A673 (cell line): ENCODE measurements around the gene KRTAP10-10. TPM values are rescaled to one million over a fixed set of nuclear protein-coding genes. Genes with fewer than 3 reads are reported as not detected.

Experiments used
- BruUV-seq: library from RNA; stranded (reverse); fragments of 400-500 nt; replicated peaks from 2 replicates; lab custom pipeline; 2021; lab: Mats Ljungman, UMichigan
- CTCF ChIA-PET: fragments of 300-600 bp; sonication (Branson Sonifier 250); formaldehyde crosslinking; loops from one replicate; lab custom pipeline; 2022; ENCODE audit warnings: antibody characterized with exemption; lab: Charles Lee
- POLR2A ChIA-PET: fragments of 300-600 bp; sonication (Branson Sonifier 250); formaldehyde crosslinking; loops from one replicate; lab custom pipeline; 2022; ENCODE audit warnings: antibody characterized with exemption; ENCODE audit not compliant: low non-redundant PET; lab: Charles Lee
- DNase-seq: peaks from one replicate; pipeline ENCODE4 v3.0.0-alpha.2; 2015; ENCODE audit warnings: low spot score
- H3K27ac ChIP-seq: fragments of 200-600 bp; sonication (generic); 2 replicates; pipeline ENCODE4 v1.5.1; 2016; ENCODE audit warnings: mixed run types, low read depth, mild to moderate bottlenecking, mixed read lengths, antibody characterized with exemption, low read length; ENCODE audit not compliant: poor library complexity, severe bottlenecking
- H3K27me3 ChIP-seq: fragments of 200-600 bp; sonication (generic); replicated peaks from 2 replicates; pipeline ENCODE4 v1.6.1; 2017; ENCODE audit warnings: mixed run types, low read depth, mild to moderate bottlenecking, mixed read lengths, antibody characterized with exemption, low read length; ENCODE audit not compliant: insufficient read depth, poor library complexity
- H3K36me3 ChIP-seq: fragments of 200-600 bp; sonication (generic); 2 replicates; pipeline ENCODE4 v1.6.1; 2016; ENCODE audit warnings: mixed run types, mild to moderate bottlenecking, mixed read lengths, antibody characterized with exemption, low read length; ENCODE audit not compliant: insufficient read depth, poor library complexity, severe bottlenecking
- H3K4me1 ChIP-seq: fragments of 200-600 bp; sonication (generic); 2 replicates; pipeline ENCODE4 v1.6.1; 2017; ENCODE audit warnings: mixed run types, mild to moderate bottlenecking, mixed read lengths, antibody characterized with exemption, low read length; ENCODE audit not compliant: insufficient read depth, poor library complexity, severe bottlenecking
- H3K4me3 ChIP-seq: fragments of 200-600 bp; sonication (generic); 2 replicates; pipeline ENCODE4 v1.5.1; 2016; ENCODE audit warnings: low read depth, mixed run types, mild to moderate bottlenecking, mixed read lengths, low read length; ENCODE audit not compliant: poor library complexity, severe bottlenecking
- H3K9me3 ChIP-seq: fragments of 200-600 bp; sonication (generic); 2 replicates; pipeline ENCODE4 v1.6.1; 2016; ENCODE audit warnings: mixed run types, low read depth, mild to moderate bottlenecking, mixed read lengths, antibody characterized with exemption, low read length; ENCODE audit not compliant: poor library complexity, severe bottlenecking
- EZH2 ChIP-seq: fragments of 200-600 bp; sonication (generic); IDR thresholded peaks from 2 replicates; pipeline ENCODE4 v1.6.1; 2017; ENCODE audit warnings: borderline replicate concordance, low read depth, mild to moderate bottlenecking, mixed read lengths, antibody characterized with exemption, low read length; ENCODE audit not compliant: poor library complexity, severe bottlenecking
- intact Hi-C: fragments of 100-400 bp; cut with micrococcal nuclease; formaldehyde crosslinking; loops from one replicate; pipeline ENCODE4 v1.10.0; 2022; ENCODE audit not compliant: unreplicated experiment
- total RNA-seq: library from RNA; stranded (reverse); gene quantifications from 2 replicates; pipeline ENCODE4 v1.2.3, GENCODE V29; 2021
- TF ChIP-seq, protein P1 (sequence below): fragments of 300-800, 200-600 bp; sonication (generic); conservative IDR thresholded peaks from 2 replicates; pipeline ENCODE4 v1.5.1; 2017; ENCODE audit warnings: low read depth, mild to moderate bottlenecking, antibody characterized with exemption, low read length, moderate library complexity, mixed read lengths

KRTAP10-10 gene
- total RNA-seq, 1 experiment from 2014 or later: not detected

DNA sequence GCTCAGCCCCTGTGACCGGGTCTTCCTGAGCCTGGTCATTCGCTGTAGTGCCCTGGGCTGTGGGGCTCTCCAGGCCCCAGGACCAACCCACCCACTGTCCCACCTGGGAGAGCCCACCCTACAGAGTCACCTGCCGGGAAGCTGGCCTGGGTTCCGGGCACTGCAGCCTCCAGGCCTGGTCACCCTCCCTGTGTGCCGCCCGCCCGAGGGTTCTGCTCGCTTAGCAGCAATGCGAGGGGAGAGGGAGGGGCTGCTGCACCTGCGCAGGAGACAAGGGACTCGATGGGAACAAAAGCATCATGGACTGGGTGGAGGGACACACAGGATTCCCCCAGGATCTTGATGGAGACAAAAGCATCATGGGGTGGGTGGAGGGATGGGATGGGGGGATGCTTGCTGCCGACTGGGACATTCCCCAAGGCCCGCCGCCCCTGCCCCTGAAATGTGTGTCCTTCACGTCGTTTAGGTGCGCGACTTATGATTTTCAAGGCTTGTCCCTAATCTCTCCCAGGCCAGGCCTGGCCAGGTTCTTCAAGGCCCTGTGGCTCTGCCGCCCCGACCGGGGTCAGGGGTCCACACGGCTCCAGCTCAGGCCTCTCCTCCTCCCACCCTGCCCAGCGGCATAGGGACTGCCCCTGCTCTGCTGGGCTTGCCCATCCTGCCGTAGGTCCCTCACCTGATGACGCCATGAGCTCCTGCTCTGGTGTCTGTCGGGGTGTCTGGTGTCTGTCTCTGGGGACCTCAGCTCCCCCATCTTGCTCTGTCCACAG is 23.6 kb upstream of the KRTAP10-10 start:
- POLR2A ChIA-PET: no interaction called here
- intact Hi-C loops: no loop called here
- Histone ChIP-seq H3K9me3 (peaks cover 25% of the 10 kb centered on the region), H3K27me3 (no peaks in the 10 kb centered on the region), H3K4me3 (no peak overlapping the region), H3K4me1 (no peaks in the 10 kb centered on the region), H3K36me3 (no peaks in the 10 kb centered on the region), H3K27ac (no peak overlapping the region)
- no peak for DNase-seq
- TF ChIP-seq EZH2: no peak
- TF ChIP-seq, protein P1, sequence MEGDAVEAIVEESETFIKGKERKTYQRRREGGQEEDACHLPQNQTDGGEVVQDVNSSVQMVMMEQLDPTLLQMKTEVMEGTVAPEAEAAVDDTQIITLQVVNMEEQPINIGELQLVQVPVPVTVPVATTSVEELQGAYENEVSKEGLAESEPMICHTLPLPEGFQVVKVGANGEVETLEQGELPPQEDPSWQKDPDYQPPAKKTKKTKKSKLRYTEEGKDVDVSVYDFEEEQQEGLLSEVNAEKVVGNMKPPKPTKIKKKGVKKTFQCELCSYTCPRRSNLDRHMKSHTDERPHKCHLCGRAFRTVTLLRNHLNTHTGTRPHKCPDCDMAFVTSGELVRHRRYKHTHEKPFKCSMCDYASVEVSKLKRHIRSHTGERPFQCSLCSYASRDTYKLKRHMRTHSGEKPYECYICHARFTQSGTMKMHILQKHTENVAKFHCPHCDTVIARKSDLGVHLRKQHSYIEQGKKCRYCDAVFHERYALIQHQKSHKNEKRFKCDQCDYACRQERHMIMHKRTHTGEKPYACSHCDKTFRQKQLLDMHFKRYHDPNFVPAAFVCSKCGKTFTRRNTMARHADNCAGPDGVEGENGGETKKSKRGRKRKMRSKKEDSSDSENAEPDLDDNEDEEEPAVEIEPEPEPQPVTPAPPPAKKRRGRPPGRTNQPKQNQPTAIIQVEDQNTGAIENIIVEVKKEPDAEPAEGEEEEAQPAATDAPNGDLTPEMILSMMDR: no peak
- CTCF ChIA-PET: no interaction called here
- BruUV-seq: no TSS peak

DNA sequence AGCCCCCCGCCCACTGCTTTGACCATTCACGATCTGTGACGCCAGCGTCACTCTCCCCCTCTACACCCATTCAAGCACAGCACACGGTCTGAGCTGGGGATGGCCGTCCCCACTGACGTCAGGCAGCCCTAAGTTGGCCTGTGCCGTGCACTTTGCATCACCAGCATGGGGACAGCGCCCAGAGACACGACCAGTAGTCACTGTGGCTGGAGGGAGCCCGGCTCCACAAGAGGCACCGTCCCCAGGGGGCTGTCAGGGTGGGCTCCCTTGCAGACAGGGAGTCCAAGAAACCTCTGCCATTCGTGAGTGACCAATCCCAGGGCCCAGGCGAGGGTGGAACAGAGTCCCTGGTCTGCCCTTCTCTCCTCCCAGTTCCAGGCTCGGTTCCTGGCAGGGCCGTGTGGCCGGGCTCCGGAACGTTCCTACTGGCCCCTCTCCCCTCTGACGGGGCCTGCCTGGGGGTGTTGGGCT is 23.0 kb upstream of the KRTAP10-10 start:
- BruUV-seq: no TSS peak
- no peak for DNase-seq
- POLR2A ChIA-PET: no interaction called here
- CTCF ChIA-PET: no interaction called here
- Histone ChIP-seq H3K4me1 (no peaks in the 10 kb centered on the region), H3K27ac (no peak overlapping the region), H3K9me3 (peaks cover 23% of the 10 kb centered on the region), H3K27me3 (no peaks in the 10 kb centered on the region), H3K4me3 (no peak overlapping the region), H3K36me3 (no peaks in the 10 kb centered on the region)
- intact Hi-C loops: no loop called here
- TF ChIP-seq EZH2: no peak

DNA sequence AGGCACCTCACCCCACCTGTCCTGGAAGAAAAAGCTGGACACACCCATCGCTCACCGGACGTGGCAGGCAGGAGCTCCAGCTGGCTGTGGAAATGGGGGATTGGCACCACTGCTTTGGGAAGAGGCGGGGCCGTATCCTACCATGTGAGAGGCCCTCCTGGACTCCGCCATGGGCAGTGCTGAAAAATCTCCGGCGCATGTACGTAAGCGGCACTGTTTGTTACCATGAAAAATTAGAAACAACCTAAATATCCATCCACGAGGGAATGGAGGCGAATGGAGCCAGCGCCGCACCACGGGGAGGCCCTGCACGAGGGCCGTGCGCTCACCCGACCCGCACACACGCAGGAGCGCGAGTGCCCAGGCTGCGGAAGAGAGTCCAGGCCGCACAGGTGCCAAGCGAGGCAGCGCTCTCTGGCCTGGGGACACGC is 22.2 kb upstream of the KRTAP10-10 start:
- intact Hi-C loops: no loop called here
- ChIA-PET POLR2A (no interaction called here), CTCF (no interaction called here)
- no peak for TF ChIP-seq EZH2
- TF ChIP-seq, protein P1: no peak
- no peaks in the 10 kb centered on the region for H3K36me3 ChIP-seq
- no peak overlapping the region for H3K4me3 ChIP-seq
- no peaks in the 10 kb centered on the region for H3K4me1 ChIP-seq
- no peak for DNase-seq
- BruUV-seq: no TSS peak
- H3K27me3 ChIP-seq: no peaks in the 10 kb centered on the region
- peaks cover 22% of the 10 kb centered on the region for H3K9me3 ChIP-seq
- no peak overlapping the region for H3K27ac ChIP-seq
